OCI-LY7 (cell line): Measurements from ENCODE around the gene COP1. TPM values are rescaled to one million over a fixed set of nuclear protein-coding genes. Genes with fewer than 3 reads are reported as not detected.

ENCODE experiments used
- BruUV-seq: library from RNA; stranded (reverse); fragments of 400-500 nt; replicated peaks from 2 replicates; lab custom pipeline; 2021; lab: Mats Ljungman, UMichigan
- CTCF ChIA-PET: fragments of 300-600 bp; sonication (Branson Sonifier 250); formaldehyde crosslinking; loops from one replicate; lab custom pipeline; 2022; ENCODE audit warnings: antibody characterized with exemption; ENCODE audit not compliant: unreplicated experiment; lab: Charles Lee
- POLR2A ChIA-PET: fragments of 300-600 bp; sonication (Branson Sonifier 250); formaldehyde crosslinking; loops from one replicate; lab custom pipeline; 2022; ENCODE audit warnings: antibody characterized with exemption; lab: Charles Lee
- DNase-seq: peaks from one replicate; pipeline ENCODE4 v3.0.0-alpha.2; 2015; ENCODE audit warnings: low spot score
- H2AFZ ChIP-seq: fragments of 200-600 bp; sonication (generic), shearing (Covaris generic); 2 replicates; pipeline ENCODE4 v1.6.1; 2014; ENCODE audit warnings: mild to moderate bottlenecking, antibody characterized with exemption, low read length, moderate library complexity
- H3K27ac ChIP-seq: fragments of 200-600 bp; sonication (generic); 2 replicates; pipeline ENCODE4 v1.5.1; 2014; ENCODE audit warnings: mixed run types, low read depth, mild to moderate bottlenecking, moderate library complexity, low read length, inconsistent platforms; ENCODE audit not compliant: poor library complexity, severe bottlenecking
- H3K36me3 ChIP-seq: fragments of 200-600 bp; sonication (generic); 2 replicates; pipeline ENCODE4 v1.6.1; 2014; ENCODE audit warnings: mild to moderate bottlenecking, antibody characterized with exemption, low read length, moderate library complexity, mixed read lengths; ENCODE audit not compliant: insufficient read depth
- H3K4me1 ChIP-seq: fragments of 200-600 bp; sonication (generic); 2 replicates; pipeline ENCODE4 v1.5.1; 2014; ENCODE audit warnings: mild to moderate bottlenecking, low read length; ENCODE audit not compliant: insufficient read depth, poor library complexity, severe bottlenecking
- H3K4me2 ChIP-seq: fragments of 200-600 bp; sonication (generic); 2 replicates; pipeline ENCODE4 v1.6.1; 2014; ENCODE audit warnings: mild to moderate bottlenecking, low read length
- H3K4me3 ChIP-seq: fragments of 200-600 bp; sonication (generic); 2 replicates; pipeline ENCODE4 v1.5.1; 2014; ENCODE audit warnings: mild to moderate bottlenecking, low read depth, low read length; ENCODE audit not compliant: poor library complexity, severe bottlenecking
- H3K79me2 ChIP-seq: fragments of 200-600 bp; sonication (generic); 2 replicates; pipeline ENCODE4 v1.6.1; 2016; ENCODE audit warnings: low read depth, mild to moderate bottlenecking, low read length, moderate library complexity, mixed read lengths; ENCODE audit not compliant: insufficient read depth
- H3K9me2 ChIP-seq: fragments of 200-600 bp; sonication (generic); 2 replicates; pipeline ENCODE4 v1.6.1; 2016; ENCODE audit warnings: mild to moderate bottlenecking, low read length, mixed read lengths; ENCODE audit not compliant: insufficient read depth
- H3K9me3 ChIP-seq: fragments of 200-600 bp; sonication (generic); 2 replicates; pipeline ENCODE4 v1.6.1; 2014; ENCODE audit warnings: mild to moderate bottlenecking, mixed run types, low read length, mixed read lengths
- H4K20me1 ChIP-seq: fragments of 200-600 bp; sonication (generic); 2 replicates; pipeline ENCODE4 v1.6.1; 2014; ENCODE audit warnings: mild to moderate bottlenecking, antibody characterized with exemption, low read length, moderate library complexity, mixed read lengths; ENCODE audit not compliant: insufficient read depth
- EZH2phosphoT487 ChIP-seq: fragments of 200-600 bp; sonication (generic); IDR thresholded peaks from 2 replicates; pipeline ENCODE4 v1.6.1; 2018; ENCODE audit warnings: low read depth, borderline replicate concordance, mild to moderate bottlenecking, mixed run types, antibody characterized with exemption, low read length, moderate library complexity, mixed read lengths
- intact Hi-C: fragments of 100-400 bp; cut with micrococcal nuclease; formaldehyde crosslinking; loops from one replicate; pipeline ENCODE4 v1.10.0; 2022; ENCODE audit not compliant: unreplicated experiment
- total RNA-seq, 2 experiments: library from RNA; depleted of rRNA in 1 of 2; stranded (reverse); fragments of >200 nt in 1 of 2; shearing (Covaris generic) in 1 of 2; gene quantifications; 2 replicates each; pipeline ENCODE4 v1.2.3, GENCODE V29; 2014 to 2022
- TF ChIP-seq, protein P1 (sequence below): fragments of 200-600 bp; sonication (generic); conservative IDR thresholded peaks from 2 replicates; pipeline ENCODE4 v1.5.1; 2014; ENCODE audit warnings: mild to moderate bottlenecking, antibody characterized with exemption, low read length, moderate library complexity, mixed read lengths

The COP1 gene
- total RNA-seq, 2 experiments from 2014 or later: 75.2 to 76.9 TPM

DNA sequence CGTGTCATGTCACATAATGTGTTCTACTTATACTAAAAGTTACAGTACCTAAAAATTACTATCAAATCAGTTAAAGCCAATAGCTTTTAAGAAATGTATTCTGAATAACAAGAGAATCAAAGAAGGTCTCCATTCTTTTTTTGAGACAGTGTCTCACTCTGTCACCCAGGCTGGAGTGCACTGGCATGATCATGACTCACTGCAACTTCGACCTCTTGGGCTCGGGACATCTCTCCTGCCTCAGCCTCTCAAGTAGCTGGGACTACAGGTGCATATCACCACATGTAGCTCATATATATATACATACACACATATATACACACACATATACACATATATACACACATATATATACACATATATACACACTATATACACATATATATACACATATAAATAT lies 20.1 kb downstream of the COP1 start:
- peaks cover 62% of the 10 kb centered on the region for H3K4me1 ChIP-seq
- TF ChIP-seq, protein P1, sequence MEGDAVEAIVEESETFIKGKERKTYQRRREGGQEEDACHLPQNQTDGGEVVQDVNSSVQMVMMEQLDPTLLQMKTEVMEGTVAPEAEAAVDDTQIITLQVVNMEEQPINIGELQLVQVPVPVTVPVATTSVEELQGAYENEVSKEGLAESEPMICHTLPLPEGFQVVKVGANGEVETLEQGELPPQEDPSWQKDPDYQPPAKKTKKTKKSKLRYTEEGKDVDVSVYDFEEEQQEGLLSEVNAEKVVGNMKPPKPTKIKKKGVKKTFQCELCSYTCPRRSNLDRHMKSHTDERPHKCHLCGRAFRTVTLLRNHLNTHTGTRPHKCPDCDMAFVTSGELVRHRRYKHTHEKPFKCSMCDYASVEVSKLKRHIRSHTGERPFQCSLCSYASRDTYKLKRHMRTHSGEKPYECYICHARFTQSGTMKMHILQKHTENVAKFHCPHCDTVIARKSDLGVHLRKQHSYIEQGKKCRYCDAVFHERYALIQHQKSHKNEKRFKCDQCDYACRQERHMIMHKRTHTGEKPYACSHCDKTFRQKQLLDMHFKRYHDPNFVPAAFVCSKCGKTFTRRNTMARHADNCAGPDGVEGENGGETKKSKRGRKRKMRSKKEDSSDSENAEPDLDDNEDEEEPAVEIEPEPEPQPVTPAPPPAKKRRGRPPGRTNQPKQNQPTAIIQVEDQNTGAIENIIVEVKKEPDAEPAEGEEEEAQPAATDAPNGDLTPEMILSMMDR: no peak
- no peak for TF ChIP-seq EZH2phosphoT487
- ChIA-PET POLR2A (interaction anchor here (0.8 to 3.5 kb wide), 6 partner anchors 9 to 165 kb away, joined by 3 to 25 read pairs (median 6); partner anchors contain the start of gene COP1), CTCF (no interaction called here)
- H3K27ac ChIP-seq: peak overlapping the region; percentile 41
- peak overlapping the region; percentile 49; the same call in 1 of the 2 replicates for H3K4me2 ChIP-seq
- H3K4me3 ChIP-seq: no peak overlapping the region
- H3K9me3 ChIP-seq: peaks cover 23% of the 10 kb centered on the region
- DNase-seq: no peak
- peaks cover 100% of the 10 kb centered on the region for H3K79me2 ChIP-seq
- intact Hi-C loops: no loop called here
- H4K20me1 ChIP-seq: peaks cover 22% of the 10 kb centered on the region; the same call in 1 of the 2 replicates
- BruUV-seq: no TSS peak
- H3K36me3 ChIP-seq: peaks cover 37% of the 10 kb centered on the region
- no peak overlapping the region for H2AFZ ChIP-seq
- H3K9me2 ChIP-seq: no peaks in the 10 kb centered on the region

- H3K9me2 ChIP-seq: no peaks in the 10 kb centered on the region
- TF ChIP-seq, protein P1: no peak
- TF ChIP-seq EZH2phosphoT487: no peak
- H3K4me2 ChIP-seq: peak overlapping the region; percentile 51
- peaks cover 97% of the 10 kb centered on the region for H3K79me2 ChIP-seq
- ChIA-PET POLR2A (no interaction called here), CTCF (no interaction called here)
- DNase-seq: no peak
- H3K4me1 ChIP-seq: peaks cover 73% of the 10 kb centered on the region
- H3K4me3 ChIP-seq: peak overlapping the region; percentile 42
- no peak overlapping the region for H2AFZ ChIP-seq
- no TSS peak for BruUV-seq
- H4K20me1 ChIP-seq: peaks cover 22% of the 10 kb centered on the region; the same call in 1 of the 2 replicates
- H3K36me3 ChIP-seq: peaks cover 53% of the 10 kb centered on the region
- intact Hi-C loops: no loop called here
- peak overlapping the region; percentile 12 for H3K27ac ChIP-seq
- peaks cover 2% of the 10 kb centered on the region; the same call in 1 of the 2 replicates for H3K9me3 ChIP-seq
Observed at GRCh38 chr1:176183618-176184017, 23.5 kb downstream of the COP1 start.

DNA sequence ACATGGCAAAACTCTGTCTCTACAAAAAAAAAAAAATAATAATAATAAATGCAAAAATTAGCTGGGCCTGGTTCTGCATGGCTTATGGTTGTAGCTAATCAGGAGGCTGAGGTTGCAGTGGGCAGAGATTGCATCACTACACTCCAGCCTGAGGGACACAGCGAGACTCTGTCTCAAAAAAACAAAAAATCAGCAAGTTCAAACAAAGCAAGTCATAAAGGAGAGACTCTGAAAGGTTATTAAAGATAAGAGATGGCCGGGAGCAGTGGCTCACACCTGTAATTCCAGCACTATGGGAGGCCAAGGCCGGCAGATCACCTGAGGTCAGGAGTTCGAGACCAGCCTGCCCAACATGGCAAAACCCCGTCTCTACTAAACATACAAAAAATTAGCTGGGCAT lies 28.8 kb downstream of the COP1 start:
- H2AFZ ChIP-seq: peak overlapping the region; percentile 16; the same call in 1 of the 2 replicates
- H3K36me3 ChIP-seq: peaks cover 78% of the 10 kb centered on the region
- POLR2A ChIA-PET: interaction anchor here (1.2 to 1.4 kb wide), 3 partner anchors 16 to 29 kb away, joined by 4 to 6 read pairs (median 5); partner anchors contain the start of gene COP1
- peaks cover under 1% of the 10 kb centered on the region; the same call in 1 of the 2 replicates for H4K20me1 ChIP-seq
- BruUV-seq: no TSS peak
- peak overlapping the region; percentile 59 for H3K4me3 ChIP-seq
- H3K79me2 ChIP-seq: peaks cover 90% of the 10 kb centered on the region
- peak overlapping the region; percentile 99 for H3K27ac ChIP-seq
- peak overlapping the region; percentile 73 for H3K4me2 ChIP-seq
- H3K9me3 ChIP-seq: no peaks in the 10 kb centered on the region
- CTCF ChIA-PET: no interaction called here
- peak; percentile 47 for DNase-seq
- H3K9me2 ChIP-seq: no peaks in the 10 kb centered on the region
- H3K4me1 ChIP-seq: peaks cover 77% of the 10 kb centered on the region
- intact Hi-C loops: no loop called here
- TF ChIP-seq, protein P1: no peak
- no peak for TF ChIP-seq EZH2phosphoT487
